SK-N-MC (cell line): Measurements from ENCODE around the gene CBLN1.

Source experiments
- EZH2 ChIP-seq: fragments of 200-600 bp; sonication (generic); IDR thresholded peaks from one replicate; pipeline ENCODE4 v1.6.1; 2017; ENCODE audit warnings: antibody characterized with exemption
- FOXP2 ChIP-seq: optimal IDR thresholded peaks from 2 replicates; pipeline ENCODE3; 2011; ENCODE audit warnings: mild to moderate bottlenecking, moderate library complexity; ENCODE audit not compliant: insufficient read depth; ENCODE audit errors: extremely low read length, control extremely low read depth
- POLR2AphosphoS5 ChIP-seq: IDR thresholded peaks from 2 replicates; pipeline ENCODE4 v1.6.1; 2012; ENCODE audit warnings: mild to moderate bottlenecking, low read depth, low read length, borderline replicate concordance

DNA sequence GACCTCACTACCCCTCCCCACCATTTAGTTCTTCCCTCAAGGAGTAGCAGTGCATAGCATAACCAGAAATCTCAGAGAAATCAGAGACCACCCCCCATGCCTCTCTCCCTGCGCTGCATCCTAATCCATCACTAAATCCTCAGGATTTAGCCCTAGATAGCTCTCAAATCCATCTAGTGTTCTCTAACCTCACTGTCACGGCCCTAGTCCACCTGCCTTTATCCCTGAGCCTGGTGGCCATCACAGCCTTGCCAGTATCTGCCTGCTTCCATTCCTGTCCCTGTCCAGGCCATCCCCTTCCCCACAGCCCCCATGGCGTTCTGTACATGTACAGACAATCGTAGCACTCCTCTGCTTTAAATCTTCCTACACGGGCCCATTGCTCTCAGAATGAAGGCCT lies 19.1 kb downstream of the CBLN1 start:
- no peak for TF ChIP-seq POLR2AphosphoS5
- TF ChIP-seq EZH2: no peak
- no peak for TF ChIP-seq FOXP2
